Activated CD4-positive, alpha-beta T cell treated with anti-CD3 and anti-CD28 coated beads for 24 hours (primary cell): ENCODE data around the gene CPNE7.
"Not testable (repeated sequence)": the region's sequence is repeated elsewhere in the genome, so short reads cannot be mapped to it uniquely, and the experiment has no call there.

ENCODE experiments used
- DNase-seq, 2 donors: peaks; one replicate each; pipeline ENCODE4 v3.0.0-alpha.2; 2020; ENCODE audit warnings: low read depth in 2 of 2

Gene CPNE7

GRCh38 chr16:89623511-89624261 is 48.1 kb downstream of the CPNE7 start:
- DNase-seq, result no peak

DNA sequence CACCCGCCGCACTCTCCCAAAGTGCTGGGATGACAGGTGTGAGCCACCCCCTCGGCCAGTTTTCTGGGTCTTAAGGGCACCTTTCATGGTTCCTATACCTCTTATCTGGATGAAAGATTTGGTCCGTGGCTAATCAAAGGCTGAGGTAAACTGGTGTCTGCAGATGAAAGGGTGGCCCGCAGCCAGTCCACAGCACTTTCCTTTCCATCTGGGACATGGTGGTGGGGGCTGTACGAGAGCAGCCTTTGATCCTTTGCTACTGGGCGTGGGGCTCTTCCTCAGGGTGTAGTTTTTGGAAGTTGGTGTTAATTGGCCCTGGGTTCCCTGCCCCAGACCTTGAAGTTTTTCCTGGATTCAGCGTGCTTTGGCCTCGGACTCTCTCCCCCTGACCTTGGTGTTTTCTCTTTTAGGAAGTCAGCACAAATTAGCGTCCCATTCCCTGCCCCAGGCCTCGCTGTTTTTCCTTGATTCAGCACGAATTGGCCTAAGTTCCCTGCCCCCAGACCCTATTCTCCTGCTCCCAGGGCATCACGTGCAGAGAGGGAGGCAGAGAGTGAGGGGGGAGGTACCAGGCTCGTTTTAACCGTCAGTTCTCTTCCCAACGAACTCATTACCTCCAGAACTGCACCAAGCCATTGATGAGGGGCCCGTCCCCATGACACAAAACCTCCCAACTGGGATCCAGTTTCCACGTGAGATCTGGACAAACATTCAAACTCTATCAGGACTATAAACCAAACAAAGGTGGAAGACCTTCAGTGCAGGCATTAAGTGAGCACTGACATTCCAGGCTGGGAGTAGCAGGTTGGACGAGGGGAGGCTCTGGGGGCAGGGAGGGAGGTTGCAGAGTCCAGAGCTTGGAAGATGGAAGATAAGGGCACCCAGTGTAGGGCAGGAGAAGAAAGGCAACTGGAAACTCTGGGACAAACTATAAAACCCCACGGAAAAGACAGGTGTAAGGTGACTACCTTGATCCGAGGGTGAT is 49.5 kb downstream of the CPNE7 start:
- no peak for DNase-seq

GRCh38 chr16:89629827-89630610 is 54.5 kb downstream of the CPNE7 start:
- no peak for DNase-seq

- DNase-seq, result no peak
Observed at GRCh38 chr16:89633064-89633631, 57.6 kb downstream of the CPNE7 start.

- not testable (repeated sequence) for DNase-seq
Observed at GRCh38 chr16:89634463-89635385, 59.2 kb downstream of the CPNE7 start.

GRCh38 chr16:89636663-89637062 is 61.1 kb downstream of the CPNE7 start:
- DNase-seq, result no peak

DNA sequence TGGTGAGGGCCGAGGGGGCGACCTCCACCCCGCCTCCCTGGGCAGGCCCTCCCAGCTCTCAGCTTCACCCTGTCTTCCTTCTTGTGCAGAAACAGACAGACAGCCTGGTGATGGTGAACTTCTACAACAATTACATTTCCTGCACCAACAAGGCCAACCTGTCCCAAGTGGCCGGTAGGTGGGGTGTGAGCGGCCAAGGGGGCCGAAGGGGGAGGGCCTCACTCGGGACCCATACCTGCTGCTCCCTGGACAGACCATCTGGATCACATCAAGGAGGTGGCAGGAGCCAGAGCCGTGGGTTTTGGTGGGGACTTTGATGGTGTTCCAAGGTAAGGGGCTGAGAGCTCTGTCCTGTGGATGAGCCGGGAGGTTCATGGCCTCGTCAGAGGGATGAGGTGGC is 61.8 kb downstream of the CPNE7 start:
- no peak for DNase-seq

GRCh38 chr16:89638455-89638854 is 62.9 kb downstream of the CPNE7 start:
- no peak for DNase-seq

DNA sequence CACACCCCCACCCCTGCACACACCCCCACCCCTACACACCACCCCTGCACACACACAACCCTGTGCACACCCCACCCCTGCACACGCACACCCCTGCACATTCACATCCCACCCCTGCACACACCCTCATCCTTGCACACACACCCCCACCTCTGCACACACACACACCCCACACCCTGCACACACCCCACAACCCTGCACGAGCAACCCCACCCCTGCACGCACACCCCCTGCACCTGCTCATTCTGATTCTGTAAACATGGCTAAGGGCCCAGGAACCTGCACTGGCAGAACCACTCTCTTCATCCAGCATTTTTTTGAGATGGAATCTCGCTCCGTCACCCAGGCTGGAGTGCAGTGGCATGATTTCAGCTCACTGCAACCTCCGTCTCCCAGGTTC is 63.8 kb downstream of the CPNE7 start:
- no peak for DNase-seq

DNA sequence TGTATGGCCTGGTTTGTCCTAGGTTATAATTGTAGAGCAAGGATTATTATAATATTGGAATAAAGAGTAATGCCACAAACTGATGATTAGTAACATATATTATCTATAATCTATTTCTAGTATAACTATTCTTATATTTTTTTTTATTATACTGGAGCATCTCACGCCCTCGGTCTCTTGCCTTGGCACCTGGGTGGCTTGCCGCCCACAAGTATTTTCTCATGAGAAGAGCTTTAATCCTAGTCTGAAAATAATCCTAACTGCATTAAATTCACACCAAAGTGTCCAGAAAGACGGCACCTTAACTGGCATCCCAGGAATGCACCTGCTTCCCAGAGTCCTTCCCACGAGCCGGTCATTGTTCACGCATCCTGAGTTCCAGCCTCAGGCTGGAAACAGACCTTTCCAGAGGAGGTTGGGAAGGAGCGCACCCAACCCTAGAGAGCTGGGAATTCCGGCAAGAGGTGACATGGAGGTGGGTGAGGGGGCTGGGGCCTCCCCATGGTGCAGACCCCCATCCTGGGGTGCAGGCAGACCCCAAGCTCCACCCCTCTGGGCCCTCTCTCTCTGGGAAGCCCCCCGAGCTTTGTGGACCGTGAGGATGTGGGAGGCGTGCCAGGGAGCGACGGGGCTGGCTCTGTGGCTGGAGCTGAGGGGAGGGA is 66.0 kb downstream of the CPNE7 start:
- DNase-seq, result no peak

DNA sequence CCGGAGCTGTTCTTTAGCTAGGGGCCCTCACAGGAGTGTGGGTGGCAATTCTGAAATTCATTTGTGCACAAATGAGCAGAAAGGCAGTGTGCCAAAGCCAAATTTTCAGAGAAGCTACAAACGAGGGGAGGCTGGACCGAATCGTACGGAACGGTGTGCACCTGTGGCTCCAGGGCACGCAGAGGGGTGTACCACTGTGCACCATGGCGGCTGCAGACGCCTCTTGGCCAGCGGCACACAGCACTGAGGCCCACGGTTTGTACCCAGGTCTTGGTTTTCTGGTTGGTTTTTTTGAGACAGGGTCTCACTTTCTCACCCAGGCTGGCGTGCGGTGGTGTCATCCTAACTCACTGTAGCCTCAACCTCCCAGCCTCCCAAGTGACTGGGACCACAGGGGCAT is 67.0 kb downstream of the CPNE7 start:
- DNase-seq, result no peak

- DNase-seq, result no peak
Observed at GRCh38 chr16:89643769-89644300, 68.3 kb downstream of the CPNE7 start.

DNA sequence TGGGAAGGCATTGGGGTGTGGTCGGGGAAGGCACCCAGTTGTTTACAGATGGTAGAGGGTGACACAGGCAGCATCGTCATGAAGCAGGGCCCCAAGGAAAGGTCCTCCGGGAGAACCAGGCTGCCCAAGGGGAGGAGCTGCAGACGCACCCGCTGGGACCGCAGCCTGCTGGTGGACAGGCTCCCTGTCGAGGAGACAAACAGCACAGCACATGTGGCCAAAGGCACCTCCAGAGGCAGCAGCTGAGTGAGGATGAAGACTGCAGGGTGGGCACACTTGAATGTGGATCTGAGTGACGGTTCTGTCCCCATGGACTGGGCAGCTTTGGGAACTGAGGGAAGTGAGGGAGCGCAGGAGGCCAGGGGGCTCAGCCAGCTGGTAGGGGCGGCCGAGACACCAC is 69.6 kb downstream of the CPNE7 start:
- no peak for DNase-seq

- DNase-seq, result no peak
Observed at GRCh38 chr16:89646270-89646669, 70.7 kb downstream of the CPNE7 start.
